PC-3 (cell line): ENCODE measurements around the gene SPPL2C.

Source experiments
- CTCF ChIP-seq: fragments of 300-600 bp; sonication (generic); conservative IDR thresholded peaks from 2 replicates; pipeline ENCODE4 v1.5.1; 2017; ENCODE audit warnings: antibody characterized with exemption, low read depth, mild to moderate bottlenecking, low read length
- EZH2 ChIP-seq: fragments of 300-600 bp; sonication (generic); IDR thresholded peaks from one replicate; pipeline ENCODE4 v1.6.1; 2017; ENCODE audit warnings: antibody characterized with exemption, mild to moderate bottlenecking, low read length; ENCODE audit not compliant: unreplicated experiment
- EZH2phosphoT487 ChIP-seq: fragments of 300-600 bp; sonication (generic); IDR thresholded peaks from 2 replicates; pipeline ENCODE4 v1.6.1; 2018; ENCODE audit warnings: mild to moderate bottlenecking, antibody characterized with exemption, low read length, borderline replicate concordance

GRCh38 chr17:45828171-45828570, 16.5 kb upstream of the SPPL2C start:
- no peak for TF ChIP-seq CTCF
- TF ChIP-seq EZH2 = no peak
- TF ChIP-seq EZH2phosphoT487 = no peak
